H9 (cell line): Measurements from ENCODE around the gene TOM1L2. TPM values are rescaled to one million over a fixed set of nuclear protein-coding genes. Genes with fewer than 3 reads are reported as not detected.
A peak's percentile ranks its signal among the peaks of the same experiment; 100 is the strongest.

Experiments used
- DNase-seq: peaks from one replicate; pipeline ENCODE4 v3.0.0-alpha.2; 2017
- H2AFZ ChIP-seq: one replicate; pipeline ENCODE4 v1.6.1; 2013; ENCODE audit warnings: mild to moderate bottlenecking, low read length, control low read depth, moderate library complexity
- H2AK5ac ChIP-seq: 2 replicates; pipeline ENCODE4 v1.6.1; 2013; ENCODE audit warnings: low read length, control low read depth, mixed read lengths; ENCODE audit not compliant: insufficient read length
- H2BK120ac ChIP-seq: one replicate; pipeline ENCODE4 v1.6.1; 2013; ENCODE audit warnings: low read depth, mild to moderate bottlenecking, low read length, control low read depth, inconsistent platforms; ENCODE audit not compliant: poor library complexity, severe bottlenecking
- H2BK12ac ChIP-seq: 2 replicates; pipeline ENCODE4 v1.6.1; 2013; ENCODE audit warnings: low read length, control low read depth, mixed read lengths, low read depth; ENCODE audit not compliant: insufficient read length
- H2BK15ac ChIP-seq: 2 replicates; pipeline ENCODE4 v1.6.1; 2013; ENCODE audit warnings: low read depth, low read length, control low read depth
- H2BK20ac ChIP-seq: one replicate; pipeline ENCODE4 v1.6.1; 2013; ENCODE audit warnings: low read depth, mild to moderate bottlenecking, low read length, control low read depth, inconsistent platforms; ENCODE audit not compliant: poor library complexity, severe bottlenecking
- H2BK5ac ChIP-seq: 2 replicates; pipeline ENCODE4 v1.6.1; 2013; ENCODE audit warnings: low read length, control low read depth, mixed read lengths; ENCODE audit not compliant: insufficient read length
- H3K14ac ChIP-seq: 2 replicates; pipeline ENCODE4 v1.6.1; 2013; ENCODE audit warnings: low read length, control low read depth; ENCODE audit not compliant: insufficient read depth
- H3K18ac ChIP-seq: 2 replicates; pipeline ENCODE4 v1.6.1; 2013; ENCODE audit warnings: low read depth, mild to moderate bottlenecking, mixed read lengths, low read length, control low read depth; ENCODE audit not compliant: insufficient read length
- H3K23ac ChIP-seq: 2 replicates; pipeline ENCODE4 v1.6.1; 2013; ENCODE audit warnings: low read length, control low read depth, mixed read lengths, low read depth; ENCODE audit not compliant: insufficient read length
- H3K23me2 ChIP-seq: 2 replicates; pipeline ENCODE4 v1.6.1; 2013; ENCODE audit warnings: low read depth, mild to moderate bottlenecking, mixed read lengths, low read length, control low read depth; ENCODE audit not compliant: insufficient read length, poor library complexity, severe bottlenecking
- H3K27ac ChIP-seq: 2 replicates; pipeline ENCODE4 v1.5.1; 2013; ENCODE audit warnings: low read length, control low read depth, mixed read lengths, low read depth; ENCODE audit not compliant: insufficient read length
- H3K27me3 ChIP-seq: 2 replicates; pipeline ENCODE4 v1.6.1; 2013; ENCODE audit warnings: low read length, control low read depth, inconsistent platforms; ENCODE audit not compliant: insufficient read depth
- H3K4ac ChIP-seq: 2 replicates; pipeline ENCODE4 v1.6.1; 2013; ENCODE audit warnings: low read depth, mild to moderate bottlenecking, control low read depth, inconsistent platforms, low read length, moderate library complexity
- H3K4me1 ChIP-seq: 2 replicates; pipeline ENCODE4 v1.6.1; 2013; ENCODE audit warnings: low read length, control low read depth, inconsistent platforms; ENCODE audit not compliant: insufficient read depth
- H3K4me2 ChIP-seq: 2 replicates; pipeline ENCODE4 v1.6.1; 2013; ENCODE audit warnings: low read length, control low read depth, mixed read lengths; ENCODE audit not compliant: insufficient read length, insufficient read depth
- H3K56ac ChIP-seq: 2 replicates; pipeline ENCODE4 v1.6.1; 2013; ENCODE audit warnings: low read depth, mild to moderate bottlenecking, mixed read lengths, low read length, control low read depth; ENCODE audit not compliant: insufficient read length
- H3K79me1 ChIP-seq: 2 replicates; pipeline ENCODE4 v1.6.1; 2013; ENCODE audit warnings: low read depth, mild to moderate bottlenecking, moderate library complexity, low read length, control low read depth, inconsistent platforms; ENCODE audit not compliant: insufficient read depth, poor library complexity, severe bottlenecking
- H3K79me2 ChIP-seq: 2 replicates; pipeline ENCODE4 v1.6.1; 2013; ENCODE audit warnings: low read length, control low read depth, inconsistent platforms; ENCODE audit not compliant: insufficient read depth
- H3K9ac ChIP-seq: 2 replicates; pipeline ENCODE4 v1.6.1; 2013; ENCODE audit warnings: low read length, control low read depth, mixed read lengths; ENCODE audit not compliant: insufficient read length; ENCODE audit errors: extremely low read depth
- H3K9me3 ChIP-seq: one replicate; pipeline ENCODE4 v1.6.1; 2013; ENCODE audit warnings: low read depth, low read length, inconsistent platforms; ENCODE audit not compliant: control insufficient read depth
- H3T11ph ChIP-seq: one replicate; pipeline ENCODE4 v1.6.1; 2013; ENCODE audit warnings: mild to moderate bottlenecking, low read length, control low read depth, inconsistent platforms
- H4K20me1 ChIP-seq: one replicate; pipeline ENCODE4 v1.6.1; 2013; ENCODE audit not compliant: control insufficient read depth, insufficient read length, insufficient read depth
- H4K5ac ChIP-seq: 2 replicates; pipeline ENCODE4 v1.6.1; 2013; ENCODE audit warnings: low read depth, mild to moderate bottlenecking, mixed read lengths, low read length, control low read depth; ENCODE audit not compliant: insufficient read length
- H4K8ac ChIP-seq: replicated peaks from 2 replicates; pipeline ENCODE4 v1.6.1; 2013; ENCODE audit warnings: low read length, control low read depth, mixed read lengths, low read depth; ENCODE audit not compliant: insufficient read length
- H4K91ac ChIP-seq: 2 replicates; pipeline ENCODE4 v1.6.1; 2013; ENCODE audit warnings: low read depth, mild to moderate bottlenecking, moderate library complexity, mixed read lengths, low read length, control low read depth; ENCODE audit not compliant: insufficient read length
- H3K27ac Mint-ChIP-seq, 3 experiments: 2 replicates in 2 of 3; 3 replicates in 1 of 3; pipeline ENCODE4 v1.8.0; 2020 to 2021; ENCODE audit warnings: mixed read lengths in 3 of 3, mild to moderate bottlenecking in 1 of 3, moderate library complexity in 1 of 3
- H3K27me3 Mint-ChIP-seq: 2 replicates; pipeline ENCODE4 v1.8.0; 2021; ENCODE audit warnings: low read depth, mild to moderate bottlenecking, moderate library complexity, mixed read lengths
- H3K36me3 Mint-ChIP-seq, 3 experiments: 2 replicates in 2 of 3; 3 replicates in 1 of 3; pipeline ENCODE4 v1.8.0; 2020 to 2021; ENCODE audit warnings: low read depth in 3 of 3, mixed read lengths in 3 of 3; ENCODE audit not compliant: insufficient read depth in 1 of 3
- H3K4me1 Mint-ChIP-seq, 2 experiments: 2 replicates each; pipeline ENCODE4 v1.8.0; 2020; ENCODE audit warnings: mixed read lengths in 2 of 2
- H3K4me3 Mint-ChIP-seq, 2 experiments: 2 replicates in 1 of 2; 3 replicates in 1 of 2; pipeline ENCODE4 v1.8.0; 2020 to 2021; ENCODE audit warnings: mild to moderate bottlenecking in 2 of 2, mixed read lengths in 2 of 2, moderate library complexity in 1 of 2
- H3K9me3 Mint-ChIP-seq, 2 experiments: 2 replicates in 1 of 2; 3 replicates in 1 of 2; pipeline ENCODE4 v1.8.0; 2020; ENCODE audit warnings: mild to moderate bottlenecking in 2 of 2, mixed read lengths in 2 of 2, moderate library complexity in 1 of 2
- WGBS: extraction: QIAGEN DNeasy Blood & Tissue Kit; methylation state at CpG from one replicate; pipeline ENCODE4 v1.1.7; 2013; ENCODE audit warnings: missing lambda C conversion rate, low lambda C conversion rate, mixed read lengths; ENCODE audit not compliant: insufficient read length; ENCODE audit errors: extremely low coverage; 5-methylcytosine and 5-hydroxymethylcytosine counted together
- total RNA-seq: library from RNA; stranded (reverse); gene quantifications from 2 replicates; pipeline ENCODE4 v1.2.1, GENCODE V29; 2021
- TF ChIP-seq, protein P1 (sequence below): fragments of 200-600 bp; sonication (generic); conservative IDR thresholded peaks from 3 replicates; pipeline ENCODE4 v1.8.0; 2021; ENCODE audit warnings: antibody characterized with exemption, mild to moderate bottlenecking

The TOM1L2 gene
- total RNA-seq, 1 experiment from 2014 or later = 4.6 TPM

GRCh38 chr17:17818088-17818526 lies 154.1 kb downstream of the TOM1L2 start:
- Histone ChIP-seq H3K56ac (no peak overlapping the region), H2BK5ac (no peak overlapping the region), H3K4me1 (peaks cover 1% of the 10 kb centered on the region), H2BK15ac (no peak overlapping the region), H3K79me2 (peaks cover 6% of the 10 kb centered on the region; the same call in 1 of the 2 replicates), H3K4me2 (no peak overlapping the region), H2BK120ac (no peak overlapping the region), H3K79me1 (peaks cover 12% of the 10 kb centered on the region), H3K27ac (no peak overlapping the region), H2BK20ac (no peak overlapping the region), H3K14ac (no peak overlapping the region), H3K27me3 (no peaks in the 10 kb centered on the region), H4K8ac (no peak overlapping the region), H4K5ac (no peak overlapping the region), H4K20me1 (peaks cover 2% of the 10 kb centered on the region), H3K23ac (no peak overlapping the region), H3K4ac (no peak overlapping the region), H3K23me2 (peaks cover 2% of the 10 kb centered on the region), H2AK5ac (no peak overlapping the region), H3K9me3 (no peaks in the 10 kb centered on the region), H4K91ac (no peak overlapping the region), H3T11ph (no peak overlapping the region), H2AFZ (no peak overlapping the region), H3K18ac (no peak overlapping the region), H2BK12ac (no peak overlapping the region), H3K9ac (no peak overlapping the region)
- H3K27ac Mint-ChIP-seq = peak overlapping the region in 1 of 3 experiments; percentile 40; a peak in 1 of 7 replicates
- TF ChIP-seq, protein P1, sequence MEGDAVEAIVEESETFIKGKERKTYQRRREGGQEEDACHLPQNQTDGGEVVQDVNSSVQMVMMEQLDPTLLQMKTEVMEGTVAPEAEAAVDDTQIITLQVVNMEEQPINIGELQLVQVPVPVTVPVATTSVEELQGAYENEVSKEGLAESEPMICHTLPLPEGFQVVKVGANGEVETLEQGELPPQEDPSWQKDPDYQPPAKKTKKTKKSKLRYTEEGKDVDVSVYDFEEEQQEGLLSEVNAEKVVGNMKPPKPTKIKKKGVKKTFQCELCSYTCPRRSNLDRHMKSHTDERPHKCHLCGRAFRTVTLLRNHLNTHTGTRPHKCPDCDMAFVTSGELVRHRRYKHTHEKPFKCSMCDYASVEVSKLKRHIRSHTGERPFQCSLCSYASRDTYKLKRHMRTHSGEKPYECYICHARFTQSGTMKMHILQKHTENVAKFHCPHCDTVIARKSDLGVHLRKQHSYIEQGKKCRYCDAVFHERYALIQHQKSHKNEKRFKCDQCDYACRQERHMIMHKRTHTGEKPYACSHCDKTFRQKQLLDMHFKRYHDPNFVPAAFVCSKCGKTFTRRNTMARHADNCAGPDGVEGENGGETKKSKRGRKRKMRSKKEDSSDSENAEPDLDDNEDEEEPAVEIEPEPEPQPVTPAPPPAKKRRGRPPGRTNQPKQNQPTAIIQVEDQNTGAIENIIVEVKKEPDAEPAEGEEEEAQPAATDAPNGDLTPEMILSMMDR = no peak
- peaks cover 27 to 68% (median 57%) of the 10 kb centered on the region in 3 experiments for H3K36me3 Mint-ChIP-seq
- peaks cover 20 to 45% of the 10 kb centered on the region in 2 experiments for H3K4me1 Mint-ChIP-seq
- H3K9me3 Mint-ChIP-seq = no peaks in the 10 kb centered on the region
- no peak overlapping the region for H3K4me3 Mint-ChIP-seq
- DNase-seq = no peak
- WGBS = no CpG with 5 or more reads among the region's 10 CpGs
- no peaks in the 10 kb centered on the region for H3K27me3 Mint-ChIP-seq
